GM19351 (cell line): ENCODE measurements around the gene SETD3.
A peak's percentile ranks its signal among the peaks of the same experiment; 100 is the strongest.

Source experiments
- ATAC-seq: cut with Tn5 transposase; IDR thresholded peaks from one replicate; pipeline ENCODE4 v1.9.1; 2021; ENCODE audit warnings: mild to moderate bottlenecking, moderate library complexity; ENCODE audit not compliant: unreplicated experiment

Gene SETD3

GRCh38 chr14:99479906-99480869 is at the start of gene SETD3:
Gene SETD3, minus strand, starts transcription at chr14:99480859. Its CDS starts 15,054 bp downstream, at chr14:99465805.
- peak; percentile 6 for ATAC-seq

- ATAC-seq = no peak
Measured at GRCh38 chr14:99529899-99530298, 49.2 kb upstream of the SETD3 start.

- no peak for ATAC-seq
Measured at GRCh38 chr14:99527427-99528076, 46.9 kb upstream of the SETD3 start.

- no peak for ATAC-seq
Measured at GRCh38 chr14:99527026-99527425, 46.4 kb upstream of the SETD3 start.

- ATAC-seq = no peak
Measured at GRCh38 chr14:99525699-99526080, 45.0 kb upstream of the SETD3 start.

GRCh38 chr14:99524804-99525698 is 44.4 kb upstream of the SETD3 start:
- ATAC-seq = no peak

- ATAC-seq = no peak
Measured at GRCh38 chr14:99524091-99524661, 43.5 kb upstream of the SETD3 start.

GRCh38 chr14:99523704-99524055 is 43.0 kb upstream of the SETD3 start:
- ATAC-seq = no peak

GRCh38 chr14:99522934-99523703 is 42.5 kb upstream of the SETD3 start:
- ATAC-seq = no peak

GRCh38 chr14:99522457-99522891 is 41.8 kb upstream of the SETD3 start:
- ATAC-seq = no peak

- no peak for ATAC-seq
Measured at GRCh38 chr14:99522025-99522401, 41.4 kb upstream of the SETD3 start.

GRCh38 chr14:99521176-99522024 is 40.7 kb upstream of the SETD3 start:
- ATAC-seq = no peak

- no peak for ATAC-seq
Measured at GRCh38 chr14:99520571-99521081, 40.0 kb upstream of the SETD3 start.

- ATAC-seq = no peak
Measured at GRCh38 chr14:99519931-99520421, 39.3 kb upstream of the SETD3 start.

- ATAC-seq = no peak
Measured at GRCh38 chr14:99519347-99519881, 38.8 kb upstream of the SETD3 start.

- ATAC-seq = peak; percentile 78
Measured at GRCh38 chr14:99518441-99519346, 38.0 kb upstream of the SETD3 start.

GRCh38 chr14:99517643-99518381 is 37.2 kb upstream of the SETD3 start:
- ATAC-seq = peak; percentile 3
